ENCODE results near the gene SPATA46.
A peak's percentile ranks its signal among the peaks of the same experiment; 100 is the strongest.

SPATA46 gene

DNA sequence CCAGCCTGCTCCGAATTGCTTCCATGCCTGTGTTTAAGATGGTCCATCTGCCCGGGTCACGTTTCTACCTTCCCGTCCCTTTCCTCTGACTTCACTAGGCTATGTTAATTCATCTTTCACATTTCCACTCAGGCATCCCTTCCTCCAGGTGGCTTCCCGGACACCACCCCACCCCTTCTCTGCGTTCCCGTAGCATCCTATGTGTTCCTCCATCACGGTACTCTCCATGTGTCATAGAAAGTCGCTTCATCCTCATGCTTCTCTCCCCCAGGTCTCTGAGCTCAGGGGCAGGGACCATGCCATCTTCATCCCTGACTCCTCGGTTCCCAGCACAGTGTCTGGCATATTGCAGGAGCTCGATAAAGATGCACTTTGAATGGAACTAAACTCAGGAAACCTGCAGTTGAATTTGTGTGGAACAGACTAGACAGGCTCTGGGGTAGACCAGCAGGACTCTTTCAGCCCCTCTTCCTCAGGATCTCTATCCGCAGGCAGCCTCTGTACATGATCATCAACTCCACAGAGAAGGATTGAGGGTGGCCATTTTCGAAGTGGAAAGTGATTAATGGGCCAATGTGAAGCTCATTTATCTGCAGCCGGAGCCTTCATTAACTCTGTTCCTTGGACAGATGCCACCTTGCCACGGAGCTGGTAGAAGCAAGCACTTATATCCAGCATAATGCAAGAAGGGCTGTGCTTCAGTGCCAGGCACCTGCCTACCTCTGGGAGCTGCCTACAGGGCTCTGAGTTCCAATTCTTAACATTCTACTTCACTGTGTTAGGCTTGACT lies 13.9 kb upstream of the SPATA46 start:
- no peak for DNase-seq

DNA sequence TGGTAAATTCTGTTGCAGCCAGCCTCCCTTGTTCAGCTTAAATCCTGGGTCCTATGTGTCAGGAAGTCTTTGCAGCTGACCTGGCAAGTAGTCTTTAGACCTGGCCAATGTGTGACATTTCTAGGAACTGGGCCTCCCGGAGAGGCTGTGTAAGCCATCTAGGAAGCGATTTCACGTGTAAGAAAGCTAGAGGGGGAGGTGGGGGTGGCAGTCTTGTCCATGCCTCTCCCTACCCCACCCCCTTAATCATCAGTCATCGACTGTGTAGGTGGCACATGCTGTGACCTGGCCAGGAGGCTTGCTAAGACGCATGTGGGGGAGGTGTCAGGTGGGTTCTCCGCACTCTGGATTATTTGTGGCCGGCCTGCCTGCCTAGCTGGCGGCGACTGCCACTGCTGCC lies 13.3 kb upstream of the SPATA46 start:
- DNase-seq: no peak

DNA sequence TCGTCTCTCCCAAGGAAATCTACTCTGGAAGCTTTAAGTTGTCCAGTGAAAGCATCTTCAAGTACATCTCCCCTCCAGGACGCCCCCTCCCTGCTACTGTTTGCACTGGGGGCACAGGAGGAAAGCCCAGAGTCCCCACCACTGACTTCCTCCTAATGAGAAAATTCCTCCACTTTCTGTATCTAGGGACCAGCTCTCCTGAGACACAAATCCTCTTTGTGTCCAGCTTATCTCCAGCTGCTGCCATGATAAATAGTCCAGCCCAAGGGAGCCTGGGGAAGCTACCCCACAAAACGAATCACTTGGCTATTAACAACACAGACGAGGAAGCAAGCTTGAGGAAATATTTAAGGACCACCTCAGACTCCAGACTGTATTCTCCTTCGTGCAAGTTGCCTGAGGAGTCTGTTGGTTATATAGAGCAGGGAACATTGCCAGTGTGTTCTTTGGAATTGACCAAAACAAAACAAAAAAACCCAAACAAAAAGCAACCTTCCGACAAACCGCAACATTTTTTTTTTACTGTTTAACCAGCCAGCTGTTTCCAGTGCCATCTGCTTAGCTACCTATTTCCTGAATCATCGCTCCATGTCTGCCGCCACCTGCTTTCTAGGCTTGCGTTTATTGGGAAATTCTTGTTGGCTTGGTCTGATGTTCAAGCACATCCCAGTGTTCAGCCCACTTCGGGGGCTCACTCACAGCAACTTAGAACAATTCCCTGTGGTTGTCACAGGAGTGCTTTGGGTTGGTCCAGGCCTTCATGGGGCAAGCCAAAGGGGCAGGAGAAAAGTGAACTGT lies 12.6 kb upstream of the SPATA46 start:
- no peak for DNase-seq

DNA sequence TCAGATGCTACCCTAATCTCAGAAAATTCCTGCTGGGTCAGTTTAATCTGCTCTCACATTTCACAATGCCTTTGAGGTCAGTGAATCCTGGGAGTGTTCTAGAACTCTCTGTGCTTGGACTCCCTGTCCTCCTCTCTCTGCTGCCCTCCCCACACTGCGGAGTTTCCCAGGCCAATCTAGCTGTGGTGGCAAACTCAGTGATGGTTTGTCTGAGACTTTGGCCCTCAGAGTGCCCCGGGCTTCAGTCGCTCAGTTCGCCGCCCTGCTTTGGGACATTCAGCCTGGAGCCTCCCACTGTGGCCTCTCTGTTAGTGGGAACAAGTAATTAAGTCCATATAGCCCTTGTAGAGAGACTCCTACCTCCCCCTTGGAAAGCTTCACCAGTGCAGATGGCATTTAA lies 12.0 kb upstream of the SPATA46 start:
- DNase-seq: no peak

DNA sequence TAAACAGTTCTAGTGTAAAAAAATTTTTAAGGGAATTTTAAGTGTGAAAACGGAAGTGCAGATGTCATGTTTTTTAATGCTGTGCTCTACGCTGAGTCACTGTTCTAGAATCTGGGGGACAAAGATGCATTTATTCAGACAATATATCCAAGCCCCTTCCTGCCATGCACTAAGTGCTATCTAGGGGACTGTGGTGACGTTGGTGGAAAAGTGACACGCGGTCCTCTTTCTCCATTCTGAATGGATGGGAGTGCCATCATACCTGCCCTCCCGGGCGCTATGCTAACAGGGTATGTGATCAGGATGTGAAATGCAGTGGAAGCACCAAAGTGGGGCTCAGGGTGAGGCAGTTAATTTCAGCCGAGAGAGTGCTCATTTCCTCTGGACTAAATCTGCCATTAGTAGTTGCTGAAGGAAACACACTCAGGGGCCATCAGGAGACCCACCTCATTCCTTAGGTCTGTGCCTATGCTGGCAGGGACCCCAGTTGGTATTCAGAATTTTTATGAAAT lies 11.5 kb upstream of the SPATA46 start:
- no peak for DNase-seq

DNA sequence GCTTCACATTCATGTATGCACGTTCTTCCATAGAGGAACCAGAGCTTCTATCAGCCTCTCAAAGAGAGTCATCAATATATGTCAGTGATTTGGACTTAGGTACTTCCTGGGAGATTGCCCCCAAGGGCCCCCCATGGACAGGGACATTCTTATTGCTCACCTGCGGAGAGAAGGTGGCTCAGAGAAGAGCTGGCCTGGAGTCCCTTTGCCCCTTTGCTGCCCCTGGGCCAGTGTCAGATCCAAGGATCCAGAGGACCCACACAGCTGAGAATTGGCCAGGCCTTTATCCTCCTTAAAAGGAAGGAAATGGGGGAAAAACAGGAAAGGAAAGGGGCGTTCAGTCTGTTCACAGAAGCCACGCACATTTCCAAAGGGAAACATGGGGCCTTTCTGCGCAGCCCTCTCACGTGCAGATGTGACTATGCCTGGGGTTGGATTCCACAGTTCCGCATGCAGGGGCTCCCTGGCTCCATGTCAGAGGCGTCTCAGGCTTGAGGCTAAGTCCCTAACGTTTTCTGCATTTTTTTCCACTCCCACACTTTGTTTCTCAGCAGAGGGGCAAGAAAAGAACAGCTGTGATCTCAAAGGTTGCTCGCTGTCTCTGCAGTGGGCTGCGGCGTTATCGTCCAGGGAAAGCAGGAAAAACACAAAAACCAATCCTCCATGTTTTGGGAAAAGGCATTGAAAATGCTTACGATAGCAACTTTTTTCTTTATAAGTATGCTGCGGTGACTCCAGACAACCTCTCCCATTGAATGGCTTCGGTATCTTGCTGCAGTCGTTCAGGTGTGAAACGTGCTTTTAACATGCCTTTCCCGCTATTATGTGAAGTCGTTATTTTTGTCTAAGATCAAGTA lies 10.8 kb upstream of the SPATA46 start:
- no peak for DNase-seq

DNA sequence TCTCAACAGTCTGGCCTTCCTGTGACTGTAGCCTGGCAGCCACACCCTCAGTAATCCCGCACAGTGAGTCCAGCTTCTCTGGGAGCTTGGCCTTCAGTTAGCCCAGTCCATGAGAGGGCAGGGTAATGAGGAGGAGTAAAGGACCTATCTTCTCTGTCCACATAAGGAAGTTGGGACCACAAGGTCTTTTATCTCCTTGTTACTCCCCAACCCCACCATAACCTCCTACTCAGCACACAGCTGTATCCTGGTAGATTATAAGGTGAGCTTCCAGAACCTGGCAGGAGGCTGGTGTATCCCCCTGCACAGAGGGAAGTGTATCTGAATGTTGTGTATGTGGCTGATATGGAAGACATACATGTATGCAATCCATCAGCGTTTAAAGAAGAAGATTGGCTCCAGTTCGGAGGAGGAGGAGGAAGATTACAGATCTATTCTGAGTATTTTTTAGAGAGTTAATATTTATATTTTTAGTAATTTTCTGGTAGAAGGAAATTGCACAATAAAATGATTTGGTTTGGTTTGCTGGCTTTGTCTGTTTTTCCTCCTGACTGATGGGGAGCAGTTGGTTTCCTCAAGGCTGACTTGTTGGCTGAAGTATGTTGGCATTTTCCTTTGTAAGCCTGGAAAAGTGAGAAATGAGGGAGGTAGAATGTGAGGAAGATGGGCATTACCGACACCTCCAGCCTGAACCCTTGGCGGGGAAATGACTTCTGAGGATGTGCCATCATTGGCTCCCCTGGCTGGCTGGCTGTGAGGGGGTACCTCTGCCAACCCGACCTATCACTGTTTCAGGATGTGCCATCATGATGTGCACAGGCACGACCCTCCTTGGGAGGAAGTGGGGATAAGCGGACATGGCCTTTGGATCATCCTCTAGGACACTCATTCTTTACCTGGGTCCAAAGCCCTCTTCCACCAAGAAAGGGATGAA lies 9.9 kb upstream of the SPATA46 start:
- DNase-seq: no peak

DNA sequence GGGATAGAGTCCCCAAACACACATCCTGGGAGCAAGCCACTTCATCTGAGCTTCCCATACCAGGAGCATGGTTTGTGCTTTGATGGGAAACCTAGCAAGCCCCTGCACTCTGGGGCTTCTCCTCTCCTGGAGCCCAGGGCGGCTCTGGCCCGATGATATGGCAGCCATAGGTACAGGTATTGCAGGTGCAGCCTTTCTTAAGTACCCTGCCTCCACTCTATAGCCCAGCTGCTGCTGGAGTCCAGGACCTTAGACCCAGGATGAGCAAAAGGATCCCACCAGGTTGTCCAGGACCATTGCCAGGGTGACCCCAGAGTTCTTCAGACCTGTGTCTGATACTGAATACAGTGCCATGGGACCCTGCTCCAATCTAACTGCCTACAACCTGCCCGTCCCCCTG lies 9.0 kb upstream of the SPATA46 start:
- DNase-seq: no peak

DNA sequence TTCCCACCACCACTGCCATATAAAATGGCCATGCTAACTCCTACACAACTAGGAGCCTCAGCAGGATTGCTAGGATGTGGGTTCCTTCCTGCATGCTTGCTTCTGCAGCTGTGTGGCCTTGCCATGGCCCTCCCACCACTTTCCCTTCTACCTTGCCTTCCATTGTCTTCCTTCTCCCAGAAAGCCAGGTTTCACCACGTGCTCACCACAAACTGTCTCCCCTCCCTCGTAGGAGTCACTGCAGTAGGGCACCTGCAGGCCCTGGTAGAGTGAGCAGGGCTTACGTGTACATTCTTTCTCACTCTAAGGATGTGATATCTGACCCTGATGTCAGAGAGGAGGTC lies 8.6 kb upstream of the SPATA46 start:
- DNase-seq: no peak

DNA sequence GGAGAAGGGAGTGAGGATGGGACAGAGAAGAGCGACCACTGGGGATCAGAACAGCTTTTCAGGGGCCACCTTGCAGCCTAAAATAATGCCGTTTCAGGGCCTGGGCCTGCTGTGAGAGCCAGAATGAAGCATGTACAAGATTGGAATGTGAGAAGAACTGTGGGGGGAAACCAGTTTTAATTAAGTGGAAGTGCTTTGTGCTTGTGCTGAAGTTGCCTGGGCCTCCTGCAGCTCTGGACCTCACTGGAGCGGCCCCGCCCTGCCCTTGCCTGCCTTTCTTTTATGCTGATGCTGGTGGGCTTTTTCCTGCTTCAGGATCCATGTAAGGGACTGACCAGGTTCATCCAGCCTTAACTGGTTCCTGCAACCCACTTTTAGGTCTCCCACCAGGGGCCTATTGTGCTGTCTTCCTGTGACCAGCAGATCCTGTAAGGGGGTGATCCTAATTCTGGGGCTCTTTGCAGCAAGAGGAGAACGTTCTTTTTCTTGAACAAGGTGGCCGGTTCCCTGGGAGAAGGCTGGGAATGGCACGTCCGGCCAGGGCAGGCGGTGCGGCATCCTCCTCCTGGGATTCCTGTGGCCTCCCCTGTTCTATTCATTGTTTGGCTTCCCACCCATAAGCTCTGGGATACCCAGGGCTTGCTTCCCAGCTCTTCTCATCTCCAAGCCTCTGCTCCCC lies 8.1 kb upstream of the SPATA46 start:
- no peak for DNase-seq

DNA sequence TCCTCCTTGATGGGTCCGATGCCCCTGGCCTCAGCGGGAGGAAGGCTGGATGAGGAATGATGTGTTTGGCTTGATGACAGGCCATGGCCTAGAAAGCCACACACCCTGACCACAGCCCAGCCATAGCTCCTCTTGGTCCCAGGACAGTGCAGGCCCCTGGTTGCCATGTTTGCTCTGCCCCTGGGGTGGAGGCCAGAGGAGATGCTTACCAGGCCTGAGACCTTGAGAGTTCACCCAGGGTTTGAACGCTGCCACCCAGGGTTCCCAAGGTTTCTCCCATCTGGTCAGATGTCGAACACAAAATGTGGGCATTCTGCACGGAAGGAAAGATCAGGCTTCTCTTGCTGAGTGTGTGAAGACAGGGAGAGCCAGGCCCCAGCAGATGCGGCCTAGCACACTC lies 7.5 kb upstream of the SPATA46 start:
- DNase-seq: no peak

DNA sequence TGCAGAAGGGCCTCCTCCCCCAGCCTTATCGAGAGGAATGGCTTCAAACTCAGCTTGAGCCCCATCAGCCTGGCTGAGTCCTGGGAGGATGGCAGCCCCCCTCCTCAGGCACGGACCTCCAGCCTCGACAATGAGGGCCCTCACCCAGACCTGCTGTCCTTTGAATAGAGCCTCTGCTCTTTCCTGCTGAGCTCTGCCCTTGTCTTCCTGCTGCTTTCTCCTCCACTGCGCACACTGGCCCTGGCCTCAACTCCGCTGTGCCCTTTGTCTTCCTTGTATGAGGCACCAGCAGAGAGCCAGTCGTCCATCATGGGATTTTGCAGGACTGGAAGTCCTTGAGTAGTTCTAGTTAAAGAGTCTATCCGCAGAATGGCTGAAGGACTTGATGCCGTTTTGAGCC lies 6.9 kb upstream of the SPATA46 start:
- no peak for DNase-seq

DNA sequence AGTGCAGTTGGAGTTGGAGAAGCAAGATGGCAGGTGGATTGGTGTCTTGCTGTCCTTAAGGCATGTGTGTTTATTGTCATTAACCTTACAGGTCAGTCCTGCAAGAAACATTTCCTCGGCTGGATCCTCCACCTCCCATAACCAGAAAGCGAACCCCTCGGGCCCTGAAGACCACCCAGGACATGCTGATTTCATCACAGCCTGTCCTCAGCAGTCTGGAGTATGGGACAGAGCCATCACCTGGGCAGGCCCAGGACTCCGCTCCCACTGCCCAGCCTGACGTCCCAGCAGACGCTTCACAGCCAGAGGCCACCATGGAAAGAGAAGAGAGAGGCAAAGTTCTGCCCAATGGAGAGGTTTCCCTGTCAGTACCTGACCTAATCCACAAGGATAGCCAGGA lies 6.4 kb upstream of the SPATA46 start:
- DNase-seq: no peak

DNA sequence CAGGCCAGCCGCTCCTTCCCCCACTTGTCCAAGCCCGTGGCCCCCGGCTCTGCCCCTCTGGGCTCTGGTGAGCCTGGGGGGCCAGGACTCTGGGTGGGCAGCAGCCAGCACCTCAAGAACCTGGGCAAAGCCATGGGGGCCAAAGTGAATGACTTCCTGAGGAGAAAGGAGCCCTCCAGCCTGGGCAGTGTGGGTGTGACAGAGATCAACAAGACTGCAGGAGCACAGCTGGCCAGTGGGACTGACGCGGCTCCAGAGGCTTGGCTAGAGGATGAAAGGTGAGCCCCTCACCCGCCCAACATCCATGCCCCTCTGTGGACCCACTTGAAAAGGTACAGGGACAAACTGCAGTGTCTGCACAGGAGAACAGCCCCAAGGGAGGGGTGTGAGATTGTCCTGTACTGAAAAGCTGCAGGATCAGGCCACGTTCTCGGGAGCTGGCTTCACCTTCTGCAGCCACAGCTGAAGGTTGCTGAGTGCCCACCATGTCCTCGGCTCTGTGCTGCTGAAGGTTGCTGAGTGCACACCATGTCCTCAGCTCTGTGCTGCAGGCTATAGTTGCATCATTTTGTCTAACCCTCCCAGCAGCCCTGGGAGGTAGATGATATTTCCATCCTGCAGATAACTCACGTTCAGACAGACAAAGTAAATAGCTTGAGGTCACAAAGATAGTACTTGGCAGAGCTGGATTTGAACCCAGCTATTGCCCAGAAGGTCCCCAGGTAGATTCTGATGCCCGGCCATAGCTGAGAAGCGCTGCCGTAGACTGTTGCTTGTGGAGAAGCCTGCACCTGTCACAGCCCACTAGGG lies 5.5 kb upstream of the SPATA46 start:
- DNase-seq: no peak

DNA sequence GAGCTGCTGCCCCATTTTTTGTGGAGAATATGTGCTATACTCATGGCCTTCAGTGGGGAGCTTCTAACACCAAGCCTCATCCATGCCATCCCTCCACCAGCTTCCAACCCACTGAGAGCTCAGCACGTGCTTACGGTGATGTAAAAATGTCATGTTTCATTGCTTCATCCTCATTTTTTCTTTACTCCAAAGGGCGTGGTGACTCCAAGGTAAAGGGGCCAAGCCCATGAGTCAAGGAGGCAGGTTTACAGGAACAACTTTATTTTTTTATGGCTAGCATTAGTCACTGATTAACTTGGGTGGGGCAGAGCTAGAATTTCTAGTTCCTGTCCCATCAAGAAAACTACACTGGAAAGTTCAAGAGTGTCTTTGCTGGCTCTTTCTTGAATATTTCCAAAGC lies 4.7 kb upstream of the SPATA46 start, which contains the start of gene C1orf226:
Gene C1orf226 (plus strand): TSS at position 346 of the 400 bp plus-strand sequence. CDS start 174 bp downstream, outside the sequence.
- no peak for DNase-seq

DNA sequence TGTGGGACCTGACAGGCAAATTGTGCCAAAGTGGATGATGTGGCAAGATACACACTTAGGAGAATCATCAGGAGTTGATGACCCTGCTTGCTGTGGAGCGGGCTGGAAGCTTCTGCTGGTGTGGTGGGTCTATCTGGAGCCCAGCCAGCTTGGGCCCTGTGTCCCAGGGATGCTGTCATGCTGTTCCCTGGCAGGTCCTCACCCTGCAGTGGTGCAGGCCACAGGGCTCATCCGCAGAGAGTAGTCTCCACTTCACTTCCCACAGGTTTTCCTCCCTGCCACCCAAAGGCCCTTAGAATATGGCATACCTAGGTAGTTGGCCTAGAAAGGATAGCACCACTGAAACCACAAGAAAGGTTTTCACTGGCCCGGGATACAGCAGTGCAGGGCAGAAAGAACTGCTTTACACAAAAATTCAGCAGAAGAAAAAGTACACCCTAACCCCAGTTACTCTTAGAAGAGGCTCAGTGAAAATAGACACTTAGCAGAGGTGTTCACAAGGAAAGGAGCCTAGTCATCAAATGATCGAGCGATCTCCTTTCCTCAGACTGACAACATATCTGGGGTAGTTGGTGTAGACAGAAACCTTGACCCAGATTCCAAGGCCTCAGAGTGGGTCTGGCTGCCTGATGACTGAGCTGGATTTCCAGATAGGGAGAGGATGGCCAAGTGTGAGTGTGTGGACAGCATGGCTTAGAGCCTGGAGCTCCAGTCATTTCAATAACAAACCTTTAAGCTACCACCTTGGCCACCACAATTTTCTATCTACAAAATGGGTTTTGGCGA lies 3.6 kb upstream of the SPATA46 start:
- no peak for DNase-seq

DNA sequence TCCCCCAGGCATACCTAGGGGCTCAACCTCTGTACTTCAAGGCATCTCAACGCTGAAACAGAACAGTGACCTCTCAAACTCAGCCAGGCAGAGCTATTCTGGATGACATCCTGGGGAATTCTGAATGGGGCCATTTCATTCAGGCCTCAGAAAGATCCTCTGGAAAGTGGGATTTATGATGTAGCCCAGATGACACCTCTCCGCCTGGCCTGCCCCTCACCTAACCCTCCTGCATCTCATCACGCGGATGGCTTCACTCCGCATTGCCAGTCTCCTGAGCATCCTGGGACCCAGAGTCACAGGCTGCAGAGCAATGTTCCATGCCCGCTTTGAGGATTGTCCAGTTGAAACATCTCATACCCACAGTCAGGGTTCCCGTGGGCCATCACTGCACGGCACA lies 1.2 kb downstream of the SPATA46 start:
- no peak for DNase-seq

DNA sequence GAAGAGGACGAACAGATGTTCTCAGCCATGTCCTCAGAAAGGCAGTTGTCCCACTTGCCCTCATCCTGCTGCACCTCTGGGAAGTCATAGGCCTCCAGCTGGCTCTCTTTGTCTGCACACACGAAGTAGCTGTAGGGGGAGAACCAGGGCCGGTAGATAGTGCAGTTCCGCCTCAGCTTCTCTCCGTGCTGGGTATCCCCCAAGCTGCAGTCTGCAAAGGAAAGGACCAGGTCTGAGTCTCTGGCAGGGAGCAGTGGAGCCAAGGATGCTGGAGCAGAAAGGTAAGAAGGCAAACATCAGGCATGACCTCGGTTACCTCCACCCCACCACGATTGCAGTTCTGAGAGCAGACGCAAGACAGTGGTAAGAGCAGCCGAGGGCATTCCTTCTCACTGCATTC lies 2.2 kb downstream of the SPATA46 start:
- no peak for DNase-seq

DNA sequence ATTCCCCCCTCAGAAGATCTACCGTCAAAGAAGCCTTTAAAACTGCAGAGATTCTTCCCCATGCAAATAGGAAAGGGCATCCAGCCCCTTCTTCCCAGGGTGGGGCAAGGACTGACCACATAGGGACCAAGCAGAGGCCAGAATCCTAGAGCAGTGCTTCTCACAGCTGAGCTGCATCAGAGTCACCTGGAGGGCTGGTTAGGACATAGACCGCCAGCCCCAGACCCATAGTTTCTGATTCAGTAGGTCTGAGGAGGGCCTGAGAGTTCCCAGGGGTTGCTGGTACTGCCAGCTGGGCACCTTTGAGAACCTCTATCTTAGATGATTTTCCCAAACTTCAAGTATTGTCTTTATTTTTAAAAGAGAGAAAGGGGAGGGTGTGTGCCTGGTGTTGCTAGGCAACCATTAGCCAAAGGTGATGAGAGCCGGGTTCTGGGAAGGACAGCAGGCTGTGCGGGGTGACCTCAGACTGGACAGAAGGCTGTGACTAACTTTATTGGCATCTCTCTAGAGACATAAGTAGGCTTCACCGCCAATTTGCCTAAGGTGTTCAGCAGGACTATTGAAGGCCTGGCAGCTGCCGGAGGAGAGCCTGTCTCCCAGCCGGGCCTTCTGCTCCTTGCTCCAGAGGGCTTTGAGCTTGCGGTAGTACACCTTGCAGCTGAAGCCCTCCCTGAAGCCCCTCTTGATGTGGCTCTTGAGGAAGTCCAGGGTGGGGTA lies 3.0 kb downstream of the SPATA46 start:
- peak; percentile 12 for DNase-seq

Data from fibroblast of skin of right biceps (primary cell).